Testis (tissue), 2 donors: Measurements from ENCODE around the gene ARHGEF10L.

Source experiments
- POLR2A ChIP-seq: fragments of 450-650 bp; IDR thresholded peaks from one replicate; pipeline ENCODE4 v1.6.1; 2017; ENCODE audit warnings: antibody characterized with exemption, mild to moderate bottlenecking, moderate library complexity
- TF ChIP-seq, protein P1 (sequence below), 3 experiments: fragments of 450-650 bp in 2 of 3; fragments of 200-600 bp in 1 of 3; sonication (generic) in 1 of 3; IDR thresholded peaks; one replicate each; pipeline ENCODE4 v1.5.1; 2016 to 2019; ENCODE audit warnings: antibody characterized with exemption in 3 of 3, mild to moderate bottlenecking in 2 of 3, moderate library complexity in 1 of 3

DNA sequence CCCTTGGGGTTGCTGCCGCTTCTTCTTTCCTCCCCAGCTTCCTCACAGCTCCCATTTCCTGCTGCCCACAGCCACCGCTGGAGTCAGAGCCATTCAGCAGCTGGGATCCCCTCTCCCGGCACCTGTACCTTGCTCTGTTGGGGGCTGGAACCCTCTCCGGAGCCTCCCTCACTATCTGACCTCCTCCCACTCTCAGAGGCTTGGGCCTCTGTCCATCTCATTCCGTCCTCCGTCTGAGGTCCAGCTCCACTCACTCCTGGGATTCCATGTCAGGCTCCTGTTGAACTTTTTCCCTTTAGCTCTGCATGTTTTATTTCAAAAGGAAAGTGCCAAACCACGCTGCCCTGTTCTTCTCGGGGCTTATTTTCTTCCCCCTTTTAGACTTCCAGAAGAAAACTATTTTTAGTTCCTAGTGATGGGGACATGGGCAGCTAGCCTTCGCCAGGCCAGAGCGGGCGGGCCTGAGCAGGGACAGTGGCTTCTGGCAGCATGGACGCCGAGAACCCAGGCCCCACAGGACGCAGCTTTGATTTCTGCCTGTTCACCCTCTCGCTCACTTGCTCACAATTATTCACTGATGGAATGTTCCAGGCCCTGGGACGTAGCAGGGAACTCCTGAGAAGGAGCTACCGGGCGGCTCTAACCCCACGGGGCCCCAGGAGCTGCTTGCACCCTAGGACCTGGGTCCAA lies 79.2 kb downstream of the ARHGEF10L start:
- TF ChIP-seq, protein P1, sequence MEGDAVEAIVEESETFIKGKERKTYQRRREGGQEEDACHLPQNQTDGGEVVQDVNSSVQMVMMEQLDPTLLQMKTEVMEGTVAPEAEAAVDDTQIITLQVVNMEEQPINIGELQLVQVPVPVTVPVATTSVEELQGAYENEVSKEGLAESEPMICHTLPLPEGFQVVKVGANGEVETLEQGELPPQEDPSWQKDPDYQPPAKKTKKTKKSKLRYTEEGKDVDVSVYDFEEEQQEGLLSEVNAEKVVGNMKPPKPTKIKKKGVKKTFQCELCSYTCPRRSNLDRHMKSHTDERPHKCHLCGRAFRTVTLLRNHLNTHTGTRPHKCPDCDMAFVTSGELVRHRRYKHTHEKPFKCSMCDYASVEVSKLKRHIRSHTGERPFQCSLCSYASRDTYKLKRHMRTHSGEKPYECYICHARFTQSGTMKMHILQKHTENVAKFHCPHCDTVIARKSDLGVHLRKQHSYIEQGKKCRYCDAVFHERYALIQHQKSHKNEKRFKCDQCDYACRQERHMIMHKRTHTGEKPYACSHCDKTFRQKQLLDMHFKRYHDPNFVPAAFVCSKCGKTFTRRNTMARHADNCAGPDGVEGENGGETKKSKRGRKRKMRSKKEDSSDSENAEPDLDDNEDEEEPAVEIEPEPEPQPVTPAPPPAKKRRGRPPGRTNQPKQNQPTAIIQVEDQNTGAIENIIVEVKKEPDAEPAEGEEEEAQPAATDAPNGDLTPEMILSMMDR (IDR thresholded peaks at IDR 0.05) = no peak
- TF ChIP-seq POLR2A = no peak
